Left cardiac atrium (tissue), 4 donors: ENCODE results near the gene CDHR3. TPM values are rescaled to one million over a fixed set of nuclear protein-coding genes. Genes with fewer than 3 reads are reported as not detected.

Experiments
- ATAC-seq, 2 donors: fragments of 200-7000 bp; cut with Tn5 transposase; one replicate each; pipeline ENCODE4 v1.9.1; 2020; ENCODE audit warnings: mild to moderate bottlenecking in 2 of 2, moderate library complexity in 2 of 2
- DNase-seq: peaks from one replicate; pipeline ENCODE4 v3.0.0-alpha.2; 2020
- intact Hi-C, 2 donors: fragments of 100-400 bp; cut with DNase I; formaldehyde crosslinking; loops; one replicate each; pipeline versions ENCODE4 v1.14.1 to v1.15.1; 2022 to 2023
- total RNA-seq, 2 donors: library from RNA; stranded (reverse); fragmentation: NEBNext Ultra II Directional; extraction: Animal tissue kit (Norgen Biotek cat#: 25700); gene quantifications; one replicate each; pipeline ENCODE4 v1.2.1, GENCODE V29; 2021
- donor health status: DM: no; HTN: yes; CAD: no.
- donor health status: DM: no; HTN: yes; CAD: no; lungs with severe emphysema.
- donor health status: DM: yes; HTN: yes; CAD: no.
- donor health status: Dilated cardiomyopathy.

The CDHR3 gene
- total RNA-seq, 2 donors from 2014 or later = 1.9 to 2.9 TPM

- intact Hi-C loops = loop anchor here in 1 of 2 donors (5.0 kb wide), 1 partner anchor 43 kb away; the partner anchor contains the start of gene SYPL1
- DNase-seq (no peak), ATAC-seq (peak in 1 of 2 donors; percentile 47)
Measured at GRCh38 chr7:106068986-106069385, 105.9 kb downstream of the CDHR3 start.

GRCh38 chr7:106069471-106070200, 106.6 kb downstream of the CDHR3 start:
- intact Hi-C loops = loop anchor here in 1 of 2 donors (5.0 kb wide), 1 partner anchor 43 kb away; the partner anchor contains the start of gene SYPL1
- DNase-seq = no peak
- no peak for ATAC-seq

GRCh38 chr7:106070201-106070551, 107.1 kb downstream of the CDHR3 start:
- ATAC-seq (peak in 1 of 2 donors; percentile 28), DNase-seq (no peak)
- intact Hi-C loops = no loop called here

- DNase-seq (no peak), ATAC-seq (no peak)
- intact Hi-C loops = no loop called here
Measured at GRCh38 chr7:106070567-106071254, 107.6 kb downstream of the CDHR3 start.

GRCh38 chr7:106071356-106071998, 108.4 kb downstream of the CDHR3 start:
- intact Hi-C loops = no loop called here
- ATAC-seq (peak; percentile 51 to 55), DNase-seq (no peak)

GRCh38 chr7:106071999-106072714, 109.1 kb downstream of the CDHR3 start:
- ATAC-seq = peak; percentile 17 to 29

GRCh38 chr7:106072715-106073091, 109.6 kb downstream of the CDHR3 start:
- DNase-seq (no peak), ATAC-seq (no peak)
- intact Hi-C loops = no loop called here

More at GRCh38 chr7:106071999-106072714, 109.1 kb downstream of the CDHR3 start:
- DNase-seq = peak; percentile 56
- intact Hi-C loops = no loop called here

- ATAC-seq = no peak
- intact Hi-C loops = no loop called here
Measured at GRCh38 chr7:106073701-106074100, 110.6 kb downstream of the CDHR3 start.

GRCh38 chr7:106074257-106074656, 111.2 kb downstream of the CDHR3 start:
- DNase-seq (no peak), ATAC-seq (no peak)
- intact Hi-C loops = no loop called here

More at GRCh38 chr7:106073701-106074100, 110.6 kb downstream of the CDHR3 start:
- no peak for DNase-seq

- DNase-seq (no peak), ATAC-seq (no peak)
- intact Hi-C loops = no loop called here
Measured at GRCh38 chr7:106075937-106076336, 112.9 kb downstream of the CDHR3 start.

GRCh38 chr7:106076537-106076936, 113.5 kb downstream of the CDHR3 start:
- intact Hi-C loops = no loop called here
- no peak for ATAC-seq
- no peak for DNase-seq

GRCh38 chr7:106080300-106080987, 117.4 kb downstream of the CDHR3 start:
- ATAC-seq = peak; percentile 75 to 92
- no peak for DNase-seq
- intact Hi-C loops = no loop called here

- ATAC-seq (no peak), DNase-seq (no peak)
- intact Hi-C loops = no loop called here
Measured at GRCh38 chr7:106082087-106082854, 119.2 kb downstream of the CDHR3 start.

Other genes starting within 250 kb of the CDHR3 start
- gene ATXN7L1, start 86.7 kb upstream of the CDHR3 start, total RNA-seq = 1 to 10 TPM; 5.7 to 6.0 TPM
- 10 to 100 TPM; 71.9 to 87.1 TPM for gene SYPL1, start 149.0 kb downstream of the CDHR3 start, total RNA-seq